DOHH2 (cell line): ENCODE results near the gene STEAP1B.

Experiments used
- CTCF ChIP-seq: fragments of 200-600 bp; sonication (generic); IDR thresholded peaks from one replicate; pipeline ENCODE4 v1.5.1; 2014; ENCODE audit warnings: antibody characterized with exemption, mild to moderate bottlenecking, low read depth, low read length; ENCODE audit not compliant: poor library complexity, severe bottlenecking
- EZH2phosphoT487 ChIP-seq: fragments of 200-600 bp; sonication (generic); IDR thresholded peaks from 2 replicates; pipeline ENCODE4 v1.6.1; 2017; ENCODE audit warnings: borderline replicate concordance, mild to moderate bottlenecking, antibody characterized with exemption, low read length, moderate library complexity, mixed read lengths

GRCh38 chr7:22460363-22460988, 39.5 kb downstream of the STEAP1B start:
- no peak for TF ChIP-seq CTCF
- no peak for TF ChIP-seq EZH2phosphoT487
